DOHH2 (cell line): ENCODE measurements around the gene CH25H.

ENCODE experiments used
- CTCF ChIP-seq: fragments of 200-600 bp; sonication (generic); IDR thresholded peaks from one replicate; pipeline ENCODE4 v1.5.1; 2014; ENCODE audit warnings: antibody characterized with exemption, mild to moderate bottlenecking, low read depth, low read length; ENCODE audit not compliant: poor library complexity, severe bottlenecking
- EZH2phosphoT487 ChIP-seq: fragments of 200-600 bp; sonication (generic); IDR thresholded peaks from 2 replicates; pipeline ENCODE4 v1.6.1; 2017; ENCODE audit warnings: borderline replicate concordance, mild to moderate bottlenecking, antibody characterized with exemption, low read length, moderate library complexity, mixed read lengths

- no peak for TF ChIP-seq CTCF
- no peak for TF ChIP-seq EZH2phosphoT487
Observed at GRCh38 chr10:89209718-89210117, 2.6 kb upstream of the CH25H start.
